ENCODE measurements around the gene LMBR1.

The LMBR1 gene

GRCh38 chr7:156843157-156843556 is 49.8 kb downstream of the LMBR1 start:
- H3K9me3 ChIP-seq (ENCODE audit: low read depth, low read length) = no peaks in the 10 kb centered on the region
- no peak for TF ChIP-seq FOXP2 (optimal IDR thresholded peaks at IDR 0.05; ENCODE audit: control extremely low read depth, extremely low read length, insufficient read depth)
- TF ChIP-seq POLR2AphosphoS5 (IDR thresholded peaks at IDR 0.05; ENCODE audit: borderline replicate concordance, low read depth, low read length) = no peak
- TF ChIP-seq EZH2 (IDR thresholded peaks at IDR 0.05) = no peak
- H3K4me3 ChIP-seq = no peak overlapping the region
- H3K9ac ChIP-seq (ENCODE audit: insufficient read length) = no peak overlapping the region
- H3K27ac ChIP-seq = no peak overlapping the region
- DNase-seq (ENCODE audit: low read depth, low spot score) = no peak
- H3K36me3 ChIP-seq (ENCODE audit: insufficient read depth, low read length) = no peaks in the 10 kb centered on the region

DNA sequence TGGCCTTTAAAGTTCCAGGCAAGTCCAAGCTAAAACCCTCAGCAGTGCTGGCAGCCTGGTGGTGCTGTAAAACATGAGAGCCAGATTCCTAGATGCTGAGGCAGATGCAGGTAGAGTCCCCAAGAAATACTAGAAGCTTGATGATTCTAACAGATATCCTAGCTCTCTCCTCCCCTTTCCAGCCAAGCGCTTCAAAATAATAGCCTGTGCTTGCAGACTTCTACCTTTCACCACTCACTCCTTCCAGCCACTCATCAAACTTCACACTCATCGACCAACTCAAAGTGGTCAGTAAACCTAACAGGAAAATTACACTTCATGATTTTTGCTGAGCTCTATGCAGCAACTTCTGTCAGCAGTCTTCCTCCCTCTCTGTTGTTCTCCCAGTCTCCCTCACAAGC is 50.2 kb downstream of the LMBR1 start:
- no peak overlapping the region for H3K27ac ChIP-seq
- H3K9me3 ChIP-seq (ENCODE audit: low read depth, low read length) = no peaks in the 10 kb centered on the region
- no peak overlapping the region for H3K4me3 ChIP-seq
- H3K9ac ChIP-seq (ENCODE audit: insufficient read length) = no peak overlapping the region
- H3K36me3 ChIP-seq (ENCODE audit: insufficient read depth, low read length) = no peaks in the 10 kb centered on the region
- TF ChIP-seq FOXP2 (optimal IDR thresholded peaks at IDR 0.05; ENCODE audit: control extremely low read depth, extremely low read length, insufficient read depth) (no peak), POLR2AphosphoS5 (IDR thresholded peaks at IDR 0.05; ENCODE audit: borderline replicate concordance, low read depth, low read length) (no peak), EZH2 (IDR thresholded peaks at IDR 0.05) (no peak)
- no peak for DNase-seq (ENCODE audit: low read depth, low spot score)

- no peak for TF ChIP-seq FOXP2 (optimal IDR thresholded peaks at IDR 0.05; ENCODE audit: control extremely low read depth, extremely low read length, insufficient read depth)
- TF ChIP-seq POLR2AphosphoS5 (IDR thresholded peaks at IDR 0.05; ENCODE audit: borderline replicate concordance, low read depth, low read length) = no peak
- Histone ChIP-seq H3K9me3 (ENCODE audit: low read depth, low read length) (no peaks in the 10 kb centered on the region), H3K4me3 (no peak overlapping the region), H3K27ac (no peak overlapping the region), H3K9ac (ENCODE audit: insufficient read length) (no peak overlapping the region), H3K36me3 (ENCODE audit: insufficient read depth, low read length) (no peaks in the 10 kb centered on the region)
- DNase-seq (ENCODE audit: low read depth, low spot score) = no peak
Measured at GRCh38 chr7:156842317-156842716, 50.7 kb downstream of the LMBR1 start.

- no peak overlapping the region for H3K27ac ChIP-seq
- no peak for TF ChIP-seq POLR2AphosphoS5 (IDR thresholded peaks at IDR 0.05; ENCODE audit: borderline replicate concordance, low read depth, low read length)
- no peak for TF ChIP-seq EZH2 (IDR thresholded peaks at IDR 0.05)
- no peak for TF ChIP-seq FOXP2 (optimal IDR thresholded peaks at IDR 0.05; ENCODE audit: control extremely low read depth, extremely low read length, insufficient read depth)
- DNase-seq (ENCODE audit: low read depth, low spot score) = no peak
- H3K4me3 ChIP-seq = no peak overlapping the region
- no peaks in the 10 kb centered on the region for H3K9me3 ChIP-seq (ENCODE audit: low read depth, low read length)
- no peaks in the 10 kb centered on the region for H3K36me3 ChIP-seq (ENCODE audit: insufficient read depth, low read length)
- H3K9ac ChIP-seq (ENCODE audit: insufficient read length) = no peak overlapping the region
Measured at GRCh38 chr7:156841497-156841896, 51.5 kb downstream of the LMBR1 start.

DNA sequence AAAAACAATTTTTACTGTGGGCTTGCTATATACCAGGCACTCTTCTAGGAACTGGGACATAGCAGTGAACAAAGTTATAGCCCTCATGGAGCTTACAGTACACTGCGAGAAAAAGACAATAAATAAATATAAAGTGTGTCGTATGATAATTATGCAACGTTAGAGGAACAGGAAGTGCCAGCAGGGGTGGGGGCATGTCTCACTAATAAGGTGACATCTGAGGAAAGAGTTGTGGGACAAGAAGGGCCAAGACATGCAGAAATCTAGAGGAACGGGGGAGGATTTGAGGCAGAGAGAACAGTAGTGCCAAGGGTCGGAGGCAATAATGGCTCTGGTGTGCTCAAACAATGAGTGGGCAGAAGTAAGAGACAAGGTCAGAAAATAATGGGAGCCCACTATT is 52.8 kb downstream of the LMBR1 start:
- no peak overlapping the region for H3K4me3 ChIP-seq
- no peak for DNase-seq (ENCODE audit: low read depth, low spot score)
- no peaks in the 10 kb centered on the region for H3K36me3 ChIP-seq (ENCODE audit: insufficient read depth, low read length)
- H3K9ac ChIP-seq (ENCODE audit: insufficient read length) = no peak overlapping the region
- no peaks in the 10 kb centered on the region for H3K9me3 ChIP-seq (ENCODE audit: low read depth, low read length)
- TF ChIP-seq FOXP2 (optimal IDR thresholded peaks at IDR 0.05; ENCODE audit: control extremely low read depth, extremely low read length, insufficient read depth) (no peak), POLR2AphosphoS5 (IDR thresholded peaks at IDR 0.05; ENCODE audit: borderline replicate concordance, low read depth, low read length) (no peak), EZH2 (IDR thresholded peaks at IDR 0.05) (no peak)
- H3K27ac ChIP-seq = no peak overlapping the region

DNA sequence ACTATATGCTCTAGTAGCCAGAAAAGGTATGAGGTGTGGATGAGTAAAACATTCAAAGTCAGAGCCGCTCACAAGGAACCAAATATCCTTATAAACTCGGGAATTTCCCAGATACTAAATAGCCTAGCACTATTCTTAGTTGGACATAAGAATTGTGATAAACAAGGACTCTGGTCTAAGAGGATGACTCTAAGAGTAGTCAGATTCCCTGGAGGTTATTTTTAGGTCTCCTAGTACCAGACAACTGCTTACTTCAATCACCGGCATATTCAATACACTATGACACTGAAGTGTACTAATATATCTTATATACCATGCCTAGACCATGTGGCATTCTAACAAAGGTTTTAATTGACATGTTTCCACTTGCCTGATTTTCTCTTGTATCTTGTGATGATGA is 56.5 kb downstream of the LMBR1 start:
- no peak for TF ChIP-seq POLR2AphosphoS5 (IDR thresholded peaks at IDR 0.05; ENCODE audit: borderline replicate concordance, low read depth, low read length)
- no peak for TF ChIP-seq EZH2 (IDR thresholded peaks at IDR 0.05)
- no peak for TF ChIP-seq FOXP2 (optimal IDR thresholded peaks at IDR 0.05; ENCODE audit: control extremely low read depth, extremely low read length, insufficient read depth)
- no peak for DNase-seq (ENCODE audit: low read depth, low spot score)

GRCh38 chr7:156834462-156834861 is 58.5 kb downstream of the LMBR1 start:
- Histone ChIP-seq H3K27ac (no peak overlapping the region), H3K36me3 (ENCODE audit: insufficient read depth, low read length) (no peaks in the 10 kb centered on the region), H3K4me3 (no peak overlapping the region), H3K9ac (ENCODE audit: insufficient read length) (no peak overlapping the region), H3K9me3 (ENCODE audit: low read depth, low read length) (no peaks in the 10 kb centered on the region)
- DNase-seq (ENCODE audit: low read depth, low spot score) = no peak
- TF ChIP-seq EZH2 (IDR thresholded peaks at IDR 0.05) (no peak), POLR2AphosphoS5 (IDR thresholded peaks at IDR 0.05; ENCODE audit: borderline replicate concordance, low read depth, low read length) (no peak), FOXP2 (optimal IDR thresholded peaks at IDR 0.05; ENCODE audit: control extremely low read depth, extremely low read length, insufficient read depth) (no peak)

More for the DNA sequence above, 56.5 kb downstream of the LMBR1 start:
- H3K9me3 ChIP-seq (ENCODE audit: low read depth, low read length) = no peaks in the 10 kb centered on the region
- H3K27ac ChIP-seq = no peak overlapping the region
- H3K4me3 ChIP-seq = no peak overlapping the region
- H3K9ac ChIP-seq (ENCODE audit: insufficient read length) = no peak overlapping the region
- no peaks in the 10 kb centered on the region for H3K36me3 ChIP-seq (ENCODE audit: insufficient read depth, low read length)

DNA sequence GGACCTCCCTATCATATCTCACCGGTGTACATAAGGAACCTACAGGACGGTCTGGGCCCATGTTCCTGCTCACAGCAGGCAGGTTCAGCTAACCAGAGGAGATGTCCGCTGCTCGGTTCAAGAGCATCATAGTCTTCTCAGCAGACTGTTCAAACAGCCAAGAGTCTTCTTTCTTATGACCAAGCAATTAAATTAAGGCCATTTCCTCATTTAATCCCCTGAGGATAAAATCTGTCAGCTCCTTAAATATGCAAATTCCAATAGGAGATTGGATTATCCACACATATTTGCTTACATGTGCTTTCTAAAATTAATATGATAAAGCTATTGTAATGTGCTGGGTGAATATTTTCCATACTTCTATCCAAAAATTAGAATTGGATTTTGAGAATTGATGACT is 59.7 kb downstream of the LMBR1 start:
- no peaks in the 10 kb centered on the region for H3K9me3 ChIP-seq (ENCODE audit: low read depth, low read length)
- no peak overlapping the region for H3K27ac ChIP-seq
- no peak overlapping the region for H3K4me3 ChIP-seq
- H3K36me3 ChIP-seq (ENCODE audit: insufficient read depth, low read length) = no peaks in the 10 kb centered on the region
- TF ChIP-seq FOXP2 (optimal IDR thresholded peaks at IDR 0.05; ENCODE audit: control extremely low read depth, extremely low read length, insufficient read depth) (no peak), EZH2 (IDR thresholded peaks at IDR 0.05) (no peak), POLR2AphosphoS5 (IDR thresholded peaks at IDR 0.05; ENCODE audit: borderline replicate concordance, low read depth, low read length) (no peak)
- no peak overlapping the region for H3K9ac ChIP-seq (ENCODE audit: insufficient read length)
- DNase-seq (ENCODE audit: low read depth, low spot score) = no peak

DNA sequence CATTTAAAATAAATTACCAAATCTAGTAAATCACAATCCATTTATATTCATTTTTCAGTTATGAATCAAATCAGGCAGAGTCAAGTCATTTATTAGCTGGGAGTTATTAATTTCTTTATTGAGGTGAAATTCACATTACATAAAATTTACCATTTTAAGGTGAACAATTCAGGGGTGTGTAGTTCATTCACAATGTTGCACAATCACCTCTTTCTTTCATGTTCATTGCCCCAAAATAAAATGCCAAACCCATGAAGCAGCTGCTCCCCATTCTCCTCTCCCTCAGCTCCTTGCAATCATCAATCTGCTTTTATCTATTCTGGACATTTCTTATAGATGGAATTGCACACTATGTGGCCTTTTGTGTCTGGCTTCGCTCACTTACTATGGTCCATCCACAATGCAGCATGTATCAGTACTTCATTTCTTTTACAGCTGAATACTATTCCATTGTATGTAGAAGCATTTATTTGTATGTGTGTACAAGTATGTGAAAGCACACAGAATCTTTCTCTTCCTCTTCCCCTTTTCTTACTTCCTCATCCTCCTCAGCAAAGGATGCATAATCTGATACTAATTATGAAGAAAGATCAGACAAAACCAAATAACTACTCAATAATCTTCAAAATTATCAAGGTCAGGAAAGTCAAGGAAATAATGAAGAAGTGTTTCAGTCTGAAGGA is 60.6 kb downstream of the LMBR1 start:
- TF ChIP-seq EZH2 (IDR thresholded peaks at IDR 0.05) (no peak), FOXP2 (optimal IDR thresholded peaks at IDR 0.05; ENCODE audit: control extremely low read depth, extremely low read length, insufficient read depth) (no peak), POLR2AphosphoS5 (IDR thresholded peaks at IDR 0.05; ENCODE audit: borderline replicate concordance, low read depth, low read length) (no peak)
- no peaks in the 10 kb centered on the region for H3K9me3 ChIP-seq (ENCODE audit: low read depth, low read length)
- H3K9ac ChIP-seq (ENCODE audit: insufficient read length) = no peak overlapping the region
- H3K36me3 ChIP-seq (ENCODE audit: insufficient read depth, low read length) = no peaks in the 10 kb centered on the region
- H3K4me3 ChIP-seq = no peak overlapping the region
- no peak for DNase-seq (ENCODE audit: low read depth, low spot score)
- no peak overlapping the region for H3K27ac ChIP-seq

Measured in SK-N-MC (cell line).